LoVo (cell line): Measurements from ENCODE around the gene TPRN.

Source experiments
- DNase-seq: peaks from one replicate; pipeline ENCODE4 v3.0.0-alpha.2; 2016; ENCODE audit warnings: low spot score

TPRN gene

DNA sequence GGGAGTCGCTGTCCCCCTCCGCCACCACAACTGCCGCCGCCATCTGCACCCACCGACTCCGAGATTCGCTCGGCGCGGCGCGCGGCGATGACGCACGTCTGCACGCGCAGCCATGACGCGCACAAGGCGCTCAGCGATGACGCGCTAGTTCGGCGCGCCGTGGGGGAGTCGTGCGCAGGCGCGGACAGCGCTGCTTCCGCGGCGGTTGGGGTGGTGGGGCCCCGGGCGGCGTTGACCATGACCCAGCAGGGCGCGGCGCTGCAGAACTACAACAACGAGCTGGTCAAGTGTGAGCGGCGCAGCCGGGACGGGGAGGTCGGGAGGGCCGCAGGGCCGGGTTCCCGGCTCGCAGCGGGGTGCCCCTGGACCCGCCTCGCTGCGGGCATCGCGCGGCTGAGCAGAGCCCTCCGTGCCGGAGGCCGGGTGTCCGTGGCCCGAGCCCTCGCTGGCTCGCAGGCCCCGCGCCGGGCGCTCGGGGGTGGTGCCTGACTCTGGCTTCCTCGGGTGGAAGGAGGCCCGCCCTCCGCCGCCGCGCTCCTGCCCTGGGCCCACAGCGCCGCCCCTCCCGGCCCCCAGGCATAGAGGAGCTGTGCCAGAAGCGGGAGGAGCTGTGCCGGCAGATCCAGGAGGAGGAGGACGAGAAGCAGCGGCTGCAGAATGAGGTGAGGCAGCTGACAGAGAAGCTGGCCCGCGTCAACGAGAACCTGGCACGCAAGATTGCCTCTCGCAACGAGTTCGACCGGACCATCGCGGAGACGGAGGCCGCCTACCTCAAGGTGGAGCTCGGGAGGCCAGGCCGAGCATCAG is 11.8 kb downstream of the TPRN start, which contains the start of the genes ANAPC2 and SSNA1:
ANAPC2 (minus strand) TSS at position 71 of the 807 bp plus-strand sequence; CDS start at position 43, 28 bp downstream.
SSNA1 (plus strand) TSS at position 187 of the 807 bp plus-strand sequence; CDS start at position 238, 51 bp downstream.
- DNase-seq: peak; percentile 92

GRCh38 chr9:137188086-137188489 is 12.5 kb downstream of the TPRN start:
- no peak for DNase-seq

DNA sequence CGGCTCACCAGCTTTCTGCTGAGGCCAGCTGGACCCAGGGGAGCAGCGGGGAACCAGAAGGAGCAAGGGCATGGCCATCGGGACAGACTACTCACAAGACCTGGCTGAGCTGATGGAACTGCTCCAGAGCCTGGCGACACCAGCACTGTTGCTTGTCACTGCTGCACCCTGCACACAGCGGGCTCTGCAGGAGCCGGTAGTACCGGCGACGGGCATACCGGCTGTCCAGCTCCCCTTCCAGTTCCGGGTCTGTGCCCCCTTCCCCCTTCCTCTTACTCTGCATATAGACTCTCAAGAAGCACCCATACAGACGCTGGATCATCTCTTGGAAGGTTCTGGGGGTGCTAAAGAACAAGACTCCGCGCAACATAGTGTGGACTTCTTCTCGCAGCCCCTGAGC is 13.2 kb downstream of the TPRN start:
- DNase-seq: no peak

DNA sequence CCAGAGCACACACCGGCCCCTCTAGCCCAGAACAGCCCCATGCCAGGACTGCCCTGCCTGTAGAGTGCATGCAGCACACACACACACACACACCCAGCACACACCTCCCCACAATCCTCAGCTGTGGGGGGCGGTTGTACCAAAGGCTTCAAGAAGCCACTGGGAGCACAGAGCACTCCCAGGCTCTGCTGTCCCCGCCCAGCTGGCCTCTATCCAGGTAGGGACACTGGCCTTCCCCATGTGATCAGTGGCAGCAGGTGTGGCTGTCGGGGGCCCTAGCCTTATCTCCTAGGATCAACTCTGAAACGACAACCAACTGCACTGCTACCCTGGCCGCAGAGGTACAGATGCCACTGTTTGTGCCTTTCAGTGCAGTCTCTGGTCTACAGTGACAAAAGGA is 14.2 kb downstream of the TPRN start:
- DNase-seq: no peak

DNA sequence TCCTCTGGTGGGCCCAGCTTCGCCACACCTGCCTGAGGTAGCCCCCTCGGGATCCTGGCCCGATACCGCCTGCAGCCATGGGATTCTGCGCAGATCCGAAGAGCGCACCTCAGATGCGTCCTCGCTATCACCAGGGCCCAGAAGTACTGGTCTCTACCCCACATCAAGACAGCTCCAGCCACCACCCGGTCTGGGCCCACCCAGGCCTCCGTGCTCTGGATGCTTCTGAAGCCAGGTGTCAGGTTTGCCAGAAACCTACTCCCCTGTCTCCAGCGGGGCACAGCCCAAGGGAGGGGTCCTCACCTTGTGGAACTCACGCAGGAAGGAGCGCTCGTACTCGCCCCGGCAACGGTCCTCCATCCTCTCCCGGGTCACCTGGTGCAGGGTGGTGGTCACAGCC is 14.6 kb downstream of the TPRN start:
- no peak for DNase-seq

DNA sequence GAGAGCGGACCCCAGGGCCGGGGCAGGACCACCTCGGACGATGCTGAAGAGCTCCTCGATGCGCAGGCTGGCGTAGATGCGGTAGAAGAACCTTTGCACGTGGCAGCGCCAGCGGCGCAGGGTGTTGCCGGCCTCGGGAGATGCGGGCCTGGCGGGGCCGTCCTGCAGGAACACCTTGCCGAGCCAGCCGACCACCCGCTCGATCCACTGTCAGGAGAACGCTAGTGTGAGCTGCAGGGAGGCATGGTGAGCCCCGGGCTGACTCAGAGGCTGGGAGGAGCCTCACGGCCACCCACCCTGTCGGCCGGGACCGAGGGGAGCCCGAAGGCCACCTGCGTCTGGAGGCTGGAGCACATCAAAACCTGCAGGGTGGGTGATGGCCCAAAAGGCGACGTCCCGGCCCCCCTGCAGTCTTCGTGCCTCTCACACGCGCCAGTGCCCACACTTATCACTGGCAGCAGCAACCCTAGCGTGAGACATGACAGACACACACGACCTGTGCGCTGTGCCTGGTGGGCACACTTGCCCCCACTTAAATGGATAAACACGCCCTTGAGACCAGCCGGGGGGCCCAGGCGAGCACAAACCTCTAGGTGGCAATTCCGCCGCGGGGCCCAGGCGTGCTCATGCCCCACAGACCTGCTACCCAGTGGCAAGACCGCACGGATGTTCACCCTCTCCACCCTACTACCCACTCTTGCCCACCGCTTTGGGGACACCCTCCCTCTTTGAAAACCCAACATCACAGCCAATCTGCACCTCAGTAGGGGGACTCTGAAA is 15.5 kb downstream of the TPRN start:
- no peak for DNase-seq

GRCh38 chr9:137183980-137184595 is 16.5 kb downstream of the TPRN start:
- no peak for DNase-seq

GRCh38 chr9:137182836-137183235 is 17.7 kb downstream of the TPRN start:
- no peak for DNase-seq

GRCh38 chr9:137181680-137182079 is 18.9 kb downstream of the TPRN start:
- DNase-seq: no peak

DNA sequence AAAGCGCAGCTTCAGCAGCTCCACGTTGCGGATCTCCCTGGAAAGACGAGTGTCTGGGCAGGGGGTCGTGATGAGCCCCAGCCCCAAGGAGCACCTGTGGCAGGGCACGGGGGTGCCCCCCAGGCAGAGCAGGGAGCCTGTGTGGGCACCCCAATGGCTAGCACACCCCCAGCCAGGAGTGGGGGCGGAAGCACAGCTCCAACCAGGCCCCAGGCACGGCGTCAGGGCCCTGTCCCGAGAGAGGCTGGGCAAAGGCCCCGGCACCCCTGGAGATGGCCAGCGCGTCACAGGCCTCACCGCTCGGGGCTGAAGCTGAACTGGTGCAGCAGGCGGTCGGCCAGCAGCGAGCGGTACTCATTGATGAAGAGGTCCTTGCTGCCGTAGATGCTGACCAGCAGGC is 20.1 kb downstream of the TPRN start:
- no peak for DNase-seq

- no peak for DNase-seq
These were observed 20.8 kb downstream of the TPRN start for GRCh38 chr9:137179761-137180160.

GRCh38 chr9:137178939-137179630 is 21.5 kb downstream of the TPRN start:
- no peak for DNase-seq

GRCh38 chr9:137178201-137178938 is 22.2 kb downstream of the TPRN start:
- no peak for DNase-seq

DNA sequence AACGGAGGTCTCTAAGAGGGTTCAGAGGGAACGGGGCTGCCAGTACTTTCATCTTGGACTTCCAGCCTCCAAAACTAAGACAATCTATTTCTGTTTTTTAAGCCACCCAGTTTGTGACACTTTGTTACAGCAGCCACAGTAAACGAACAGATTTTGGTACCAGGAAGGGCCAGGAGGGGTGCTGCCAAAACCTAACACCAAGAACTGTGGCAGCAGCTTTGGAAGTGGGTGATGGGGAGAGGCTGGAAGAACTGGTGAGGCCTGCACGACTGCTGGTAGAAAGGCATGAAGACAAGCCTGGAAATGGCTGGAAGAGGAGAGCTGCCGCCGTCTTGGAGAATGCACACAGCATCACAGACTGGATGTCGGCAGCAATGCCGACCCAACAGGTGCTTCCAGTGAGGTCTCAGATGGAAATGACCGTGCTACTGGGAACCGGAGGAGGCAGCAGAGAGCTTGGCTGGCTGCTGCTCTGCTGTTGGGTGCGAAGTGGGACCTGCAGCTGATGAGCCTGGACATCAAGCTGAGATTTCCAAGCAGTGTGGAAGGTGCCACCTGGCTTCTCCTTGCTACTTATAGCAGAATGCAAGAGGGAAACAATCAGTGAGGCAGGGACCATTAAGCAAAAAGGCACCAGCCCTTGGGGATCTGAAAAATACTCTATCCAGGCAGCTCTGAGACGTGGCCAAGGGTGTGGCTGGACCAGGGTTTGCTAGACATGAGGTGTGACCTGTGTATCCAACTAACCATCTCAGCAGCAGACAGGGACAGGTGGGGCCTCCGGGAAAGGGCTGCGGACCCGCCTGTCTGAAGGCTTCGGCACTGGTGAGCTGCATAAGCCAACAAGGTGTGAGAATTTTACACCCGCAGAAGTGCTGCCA is 24.0 kb downstream of the TPRN start:
- no peak for DNase-seq

GRCh38 chr9:137175345-137175961 is 25.1 kb downstream of the TPRN start:
- no peak for DNase-seq

GRCh38 chr9:137174722-137175293 is 25.7 kb downstream of the TPRN start:
- DNase-seq: no peak

DNA sequence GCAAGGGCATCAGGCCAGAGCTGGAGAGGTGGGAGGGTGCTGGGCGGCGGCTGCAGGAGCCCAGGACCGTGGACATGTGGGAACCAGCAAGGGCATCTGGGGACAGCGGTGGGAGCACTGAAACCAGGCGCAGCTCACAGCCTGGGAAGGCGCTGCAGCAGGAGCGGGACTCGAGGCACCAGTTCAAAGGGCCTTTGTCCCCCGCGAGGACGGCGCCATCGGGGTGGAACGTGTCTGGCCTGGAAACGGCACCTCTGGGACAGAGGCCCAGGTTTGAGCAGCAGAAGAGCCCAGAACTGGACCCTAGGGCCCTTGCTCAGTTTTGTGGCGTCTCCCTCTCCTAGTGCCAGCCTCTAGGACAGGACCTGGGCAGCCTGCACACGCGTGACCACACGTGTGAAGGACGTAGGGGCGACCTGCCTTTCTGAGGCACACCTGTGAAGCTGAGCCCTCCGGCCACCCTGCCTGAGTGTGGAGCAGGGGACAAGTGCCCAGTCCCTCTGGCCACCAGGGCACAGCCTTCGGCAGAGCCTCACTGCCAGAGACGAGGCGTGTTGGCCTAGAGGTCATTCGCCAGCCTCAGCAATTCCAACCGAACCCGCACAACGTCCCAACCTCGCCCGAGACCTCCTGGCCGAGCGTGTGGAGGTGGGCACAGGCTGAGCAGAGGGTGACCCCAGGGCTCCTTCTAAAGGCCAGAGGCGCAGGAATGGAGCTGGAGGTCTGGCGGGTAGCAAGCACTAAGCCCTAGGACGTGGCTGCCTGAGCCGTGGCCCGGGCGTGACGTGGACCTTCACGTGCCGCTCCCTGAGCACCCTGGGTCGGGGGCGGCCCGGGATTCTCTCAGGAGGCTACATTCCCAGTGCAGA is 26.5 kb downstream of the TPRN start:
- no peak for DNase-seq
